Tongue (tissue), 2 donors: ENCODE results near the gene ZBED6. TPM values are rescaled to one million over a fixed set of nuclear protein-coding genes. Genes with fewer than 3 reads are reported as not detected.
"Not testable (repeated sequence)": the region's sequence is repeated elsewhere in the genome, so short reads cannot be mapped to it uniquely, and the experiment has no call there.

ENCODE experiments used
- DNase-seq: peaks from one replicate; pipeline ENCODE4 v3.0.0-alpha.2; 2015
- total RNA-seq: library from RNA; depleted of rRNA; stranded (reverse); fragments of >200 nt; gene quantifications from one replicate; pipeline ENCODE4 v1.2.3, GENCODE V29; 2014

The ZBED6 gene
- total RNA-seq, 1 donor from 2014 or later = 34.2 TPM

GRCh38 chr1:203781962-203782361, 13.5 kb upstream of the ZBED6 start:
- no peak for DNase-seq

DNA sequence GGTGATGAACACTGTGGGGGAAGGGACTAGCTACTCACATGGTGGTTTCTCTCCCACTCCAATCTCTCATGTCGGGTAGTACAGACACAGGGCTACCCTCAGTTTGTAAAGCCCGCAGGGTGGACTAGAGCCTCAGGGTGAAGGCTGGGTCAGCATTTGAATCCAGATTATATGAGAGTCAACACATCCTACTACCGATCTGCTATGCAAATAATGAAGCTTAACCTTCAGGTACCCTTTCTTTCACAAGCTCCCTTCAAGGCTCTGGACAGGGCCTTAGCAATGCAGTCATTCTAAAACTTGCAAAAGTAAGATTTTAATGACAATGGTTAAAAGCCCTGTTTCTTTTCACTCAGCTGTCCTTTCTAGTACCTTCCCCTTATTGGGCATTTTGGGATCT, 5.5 kb upstream of the ZBED6 start:
- no peak for DNase-seq

DNA sequence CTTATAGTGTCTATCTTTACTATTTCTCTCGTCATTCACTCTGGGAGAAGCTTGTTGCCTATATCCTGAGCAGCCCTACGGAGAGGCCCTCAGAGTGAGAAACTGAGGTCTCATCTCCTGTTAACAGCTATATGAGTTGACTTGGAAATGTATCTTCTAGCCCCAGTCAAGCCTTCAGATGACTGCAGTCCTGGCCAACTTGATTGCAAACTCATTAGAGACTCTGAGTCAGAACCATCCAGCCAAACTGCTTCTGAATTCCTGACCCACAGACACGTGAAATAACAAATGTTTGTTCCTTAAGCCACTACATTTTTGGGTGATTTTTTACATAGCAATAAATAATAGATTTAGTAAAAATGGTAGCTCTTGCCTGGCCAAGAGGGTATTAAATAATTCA, 3.9 kb upstream of the ZBED6 start:
- DNase-seq = no peak

GRCh38 chr1:203792486-203792885, 2.9 kb upstream of the ZBED6 start:
- DNase-seq = no peak

DNA sequence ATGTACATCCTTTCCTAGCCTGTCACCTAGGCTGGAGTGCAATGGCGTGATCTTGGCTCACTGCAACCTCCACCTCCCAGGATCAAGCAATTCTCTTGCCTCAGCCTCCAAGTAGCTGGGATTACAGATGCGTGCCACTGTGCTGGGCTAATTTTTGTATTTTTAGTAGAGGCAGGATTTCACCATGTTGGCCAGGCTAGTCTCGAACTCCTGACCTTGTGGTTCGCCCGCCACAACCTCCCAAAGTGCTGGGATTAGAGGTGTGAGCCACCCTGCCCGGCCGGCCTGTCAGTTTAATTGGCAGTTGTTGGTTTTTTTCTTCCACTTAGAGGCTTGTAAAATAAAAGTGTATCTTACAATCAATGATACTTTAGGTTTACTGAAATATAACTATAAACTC, 1.9 kb upstream of the ZBED6 start:
- DNase-seq = not testable (repeated sequence)

GRCh38 chr1:203794764-203795440, 521 bp upstream of the ZBED6 start:
- DNase-seq = no peak

- DNase-seq = peak; percentile 64
These were observed 798 bp downstream of the ZBED6 start for GRCh38 chr1:203796236-203796605.

DNA sequence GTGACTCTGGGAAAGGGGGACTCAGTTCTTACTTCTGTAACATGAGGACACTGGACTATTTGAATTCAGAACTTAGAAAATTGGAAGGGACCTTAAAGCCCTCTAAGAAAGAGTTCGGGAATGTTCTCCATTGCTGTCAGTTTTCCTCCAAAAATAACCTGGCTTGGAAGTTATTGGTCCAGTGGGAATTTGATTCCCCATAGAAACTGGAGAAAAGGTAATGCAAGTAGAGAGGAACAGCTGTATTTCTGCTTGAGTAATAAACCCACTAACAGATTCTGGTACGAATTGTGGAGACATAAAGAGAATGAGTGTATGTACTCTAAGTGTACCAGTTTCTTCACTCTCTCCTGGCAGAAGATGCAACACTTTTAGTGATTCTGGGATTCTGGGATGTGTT, 1.8 kb downstream of the ZBED6 start:
- no peak for DNase-seq

- DNase-seq = peak; percentile 66
These were observed 2.7 kb downstream of the ZBED6 start for GRCh38 chr1:203797948-203798655.

DNA sequence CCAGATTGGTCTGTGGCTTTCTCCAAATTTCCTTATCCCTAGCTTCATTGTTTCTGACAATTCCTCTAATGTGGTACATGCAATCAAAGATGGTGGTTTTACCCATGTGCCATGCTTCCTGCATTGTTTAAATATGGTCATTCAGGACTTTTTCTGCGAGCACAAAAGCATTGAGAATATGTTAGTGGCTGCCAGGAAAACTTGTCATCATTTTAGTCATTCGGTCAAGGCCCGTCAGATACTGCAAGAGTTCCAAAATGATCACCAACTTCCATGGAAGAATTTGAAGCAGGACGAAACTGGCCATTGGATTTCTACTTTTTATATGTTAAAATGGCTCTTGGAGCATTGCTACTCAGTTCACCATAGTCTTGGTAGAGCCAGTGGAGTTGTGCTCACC, 3.7 kb downstream of the ZBED6 start:
- DNase-seq = no peak

DNA sequence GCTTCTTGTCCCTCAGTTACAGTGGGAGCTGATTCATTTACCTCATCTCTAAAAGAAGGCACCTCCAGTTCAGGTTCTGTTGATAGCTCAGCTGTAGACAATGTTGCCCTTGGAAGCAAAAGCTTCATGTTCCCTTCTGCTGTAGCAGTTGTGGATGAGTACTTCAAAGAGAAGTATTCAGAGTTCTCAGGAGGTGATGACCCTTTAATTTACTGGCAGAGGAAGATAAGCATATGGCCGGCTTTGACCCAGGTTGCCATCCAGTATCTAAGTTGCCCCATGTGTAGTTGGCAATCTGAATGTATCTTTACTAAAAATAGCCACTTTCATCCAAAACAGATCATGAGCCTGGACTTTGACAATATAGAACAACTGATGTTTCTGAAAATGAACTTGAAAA, 4.5 kb downstream of the ZBED6 start:
- no peak for DNase-seq

- no peak for DNase-seq
These were observed 10.3 kb downstream of the ZBED6 start for GRCh38 chr1:203805689-203806088.

- no peak for DNase-seq
These were observed 11.8 kb downstream of the ZBED6 start for GRCh38 chr1:203807196-203807595.

- DNase-seq = no peak
These were observed 18.3 kb downstream of the ZBED6 start for GRCh38 chr1:203813581-203814341.

DNA sequence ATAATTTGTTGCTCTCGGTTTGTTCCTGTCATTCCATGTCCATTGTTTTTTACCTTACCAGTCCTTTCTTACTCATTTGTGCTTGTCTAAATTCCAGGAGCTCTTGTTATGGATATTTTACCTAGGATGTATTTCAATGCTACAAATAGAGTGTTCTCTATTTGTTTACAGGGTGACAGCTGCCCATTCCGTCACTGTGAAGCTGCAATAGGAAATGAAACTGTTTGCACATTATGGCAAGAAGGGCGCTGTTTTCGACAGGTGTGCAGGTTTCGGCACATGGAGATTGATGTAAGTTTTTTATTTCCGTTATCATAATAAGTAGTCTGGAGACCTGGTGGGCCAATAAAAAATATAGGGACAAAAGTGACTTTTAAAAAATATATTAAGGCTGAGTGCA, 23.0 kb downstream of the ZBED6 start:
- no peak for DNase-seq

DNA sequence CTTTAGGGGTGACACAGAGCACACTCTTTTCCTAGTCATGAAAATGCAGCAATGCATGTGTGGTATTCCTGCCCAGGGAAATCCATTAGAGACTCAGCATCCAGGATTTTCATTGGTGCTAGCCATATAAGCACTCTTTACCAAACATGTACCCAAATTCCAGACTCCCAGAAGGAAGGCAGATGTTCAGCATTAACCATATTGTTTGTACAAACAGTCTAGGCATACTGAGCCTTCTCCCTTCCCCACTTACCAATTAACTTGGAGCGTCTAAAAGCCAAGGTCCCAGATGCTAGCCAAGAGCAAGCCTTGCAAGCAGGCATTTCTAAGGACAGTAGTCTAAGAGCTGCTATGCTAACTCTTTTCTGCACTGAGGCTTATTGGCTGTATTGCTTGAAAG, 27.9 kb downstream of the ZBED6 start:
- DNase-seq = no peak

GRCh38 chr1:203826175-203826574, 30.8 kb downstream of the ZBED6 start:
- no peak for DNase-seq

- no peak for DNase-seq
These were observed 32.6 kb downstream of the ZBED6 start for GRCh38 chr1:203828002-203828401.

DNA sequence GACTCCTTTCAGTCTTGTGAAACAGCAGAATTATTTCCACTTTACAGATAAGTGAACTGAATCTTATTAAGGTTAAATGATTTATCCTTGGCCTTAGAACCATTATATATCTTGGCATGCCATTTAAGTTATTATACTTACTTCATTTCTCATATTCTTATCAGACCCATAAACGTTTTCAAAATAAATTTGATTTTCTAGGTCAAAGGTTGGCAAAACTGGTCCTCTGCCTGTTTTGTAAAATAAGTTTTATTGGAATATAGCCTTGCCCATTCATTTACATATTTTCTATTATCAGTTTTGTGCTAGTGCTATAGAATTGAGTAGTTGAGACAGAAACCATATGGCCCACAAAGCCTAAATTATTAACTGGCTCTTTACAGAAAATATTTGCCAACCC, 33.1 kb downstream of the ZBED6 start:
- DNase-seq = no peak

DNA sequence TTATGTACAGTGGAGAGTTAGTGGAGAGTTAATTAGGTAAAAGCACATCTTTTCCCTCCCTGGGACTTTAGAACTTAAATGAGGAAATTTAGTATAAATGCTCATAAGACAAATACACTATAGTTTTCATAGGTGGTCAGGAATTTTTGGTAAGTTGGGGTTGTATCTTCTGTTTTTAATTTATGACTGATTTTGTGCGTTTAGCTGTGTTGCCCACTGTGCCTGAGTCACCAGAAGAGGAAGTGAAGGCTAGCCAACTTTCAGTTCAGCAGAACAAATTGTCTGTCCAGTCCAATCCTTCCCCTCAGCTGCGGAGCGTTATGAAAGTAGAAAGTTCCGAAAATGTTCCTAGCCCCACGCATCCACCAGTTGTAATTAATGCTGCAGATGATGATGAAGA, 33.8 kb downstream of the ZBED6 start:
- DNase-seq = not testable (repeated sequence)

GRCh38 chr1:203835476-203835875, 40.1 kb downstream of the ZBED6 start:
- DNase-seq = no peak

- DNase-seq = peak; percentile 45
These were observed 43.7 kb downstream of the ZBED6 start for GRCh38 chr1:203839081-203839480.

GRCh38 chr1:203840208-203840808, 44.9 kb downstream of the ZBED6 start:
- DNase-seq = no peak
